GM18873 (cell line): ENCODE data around the gene CCNB2.

Experiments used
- ATAC-seq: cut with Tn5 transposase; IDR thresholded peaks from one replicate; pipeline ENCODE4 v1.9.1; 2021; ENCODE audit warnings: mild to moderate bottlenecking, moderate library complexity, moderate number of reproducible peaks; ENCODE audit not compliant: unreplicated experiment, low FRiP score

Gene CCNB2

DNA sequence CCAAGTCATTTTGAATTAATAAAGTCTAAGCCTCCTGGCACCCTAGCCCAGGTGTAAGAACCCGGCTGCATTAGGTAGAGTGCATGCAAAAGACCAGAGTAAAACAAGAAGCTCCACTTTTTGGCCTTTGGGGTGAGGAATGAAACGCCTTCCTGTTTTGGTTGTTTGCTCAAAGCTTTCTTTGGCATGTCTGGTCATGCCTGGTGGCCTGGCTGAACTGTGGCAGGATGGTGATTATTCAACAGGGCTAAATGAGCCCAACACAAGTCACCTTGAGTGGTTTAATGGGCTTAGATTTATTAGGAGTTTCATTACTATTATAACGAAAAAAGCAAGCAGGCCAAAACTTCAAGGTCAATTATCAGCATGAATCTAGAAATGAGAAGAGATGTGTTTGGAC, 60.8 kb downstream of the CCNB2 start:
- no peak for ATAC-seq

DNA sequence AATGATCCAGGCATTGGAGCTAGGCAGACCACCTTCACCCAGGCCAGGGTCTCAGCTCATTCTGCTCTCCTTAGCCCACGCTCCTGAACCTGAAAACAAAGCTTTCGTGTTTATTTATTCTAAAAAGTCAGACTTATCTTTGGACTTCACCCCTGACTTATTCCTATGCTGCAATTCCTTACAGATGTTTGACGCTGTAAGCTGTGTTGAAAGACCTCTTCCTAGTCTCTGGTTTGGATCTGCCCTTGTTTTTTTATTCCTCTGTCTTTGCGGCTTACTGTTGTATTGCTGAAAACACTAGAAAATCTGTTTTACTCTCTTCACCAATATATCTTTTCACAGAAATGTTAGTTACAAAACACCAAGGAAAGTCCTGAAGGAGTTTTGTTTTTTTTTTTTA, 61.2 kb downstream of the CCNB2 start:
- ATAC-seq, result no peak

DNA sequence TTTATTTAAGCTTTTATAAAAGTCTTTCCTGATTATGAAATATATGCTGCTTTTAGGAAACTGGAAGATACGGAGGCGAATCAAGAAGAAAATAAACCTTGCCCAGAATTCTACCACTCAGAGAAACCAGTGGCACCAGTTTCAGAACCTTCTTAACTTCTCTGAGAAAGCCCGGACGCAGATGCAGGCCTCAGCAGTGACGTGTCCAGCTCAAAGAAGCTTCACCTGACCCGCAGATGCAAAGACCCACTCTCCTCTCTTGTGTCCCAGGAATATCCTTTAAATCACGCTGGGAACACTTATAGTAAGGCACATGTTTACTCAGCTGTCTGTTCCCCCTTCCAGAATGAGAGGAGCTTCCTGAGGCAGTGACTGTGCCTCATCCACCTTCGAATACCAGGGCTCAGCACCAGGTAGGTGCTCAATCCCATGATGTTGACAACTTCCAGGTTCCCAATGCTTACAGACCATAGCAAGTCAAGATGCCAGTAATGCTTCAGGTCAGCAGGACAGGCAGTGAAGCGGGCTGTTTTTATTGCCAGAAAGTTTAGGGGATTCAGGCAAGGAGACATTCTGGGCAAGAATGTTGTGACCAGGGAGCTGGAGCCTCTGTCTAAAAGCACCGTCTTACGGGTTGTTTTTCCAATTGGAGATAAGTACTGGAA, 61.8 kb downstream of the CCNB2 start:
- no peak for ATAC-seq

- no peak for ATAC-seq
Observed at GRCh38 chr15:59168536-59168935, 63.6 kb downstream of the CCNB2 start.

DNA sequence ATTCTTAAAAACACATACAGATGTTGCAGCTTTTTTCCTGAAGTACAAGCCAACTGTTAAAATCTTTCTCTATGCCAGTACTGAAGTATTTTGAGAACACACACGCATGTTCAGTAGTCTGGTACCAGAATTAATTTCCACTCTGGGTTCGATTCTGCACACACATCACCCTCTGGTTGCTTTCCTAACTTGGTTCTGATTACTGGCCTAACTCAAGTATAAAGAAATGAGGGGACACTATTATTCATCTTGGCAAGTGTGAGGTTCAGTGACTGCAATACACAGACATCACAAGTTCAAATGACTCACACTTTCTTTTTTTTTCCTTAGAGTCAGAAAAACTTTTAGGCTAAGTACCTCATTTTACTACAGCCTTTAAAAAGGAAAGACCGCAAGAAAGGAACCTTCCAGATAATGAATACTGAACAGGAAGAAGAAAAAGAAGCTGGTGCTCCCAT, 64.3 kb downstream of the CCNB2 start:
- no peak for ATAC-seq

GRCh38 chr15:59170295-59171066, 65.5 kb downstream of the CCNB2 start:
- no peak for ATAC-seq

DNA sequence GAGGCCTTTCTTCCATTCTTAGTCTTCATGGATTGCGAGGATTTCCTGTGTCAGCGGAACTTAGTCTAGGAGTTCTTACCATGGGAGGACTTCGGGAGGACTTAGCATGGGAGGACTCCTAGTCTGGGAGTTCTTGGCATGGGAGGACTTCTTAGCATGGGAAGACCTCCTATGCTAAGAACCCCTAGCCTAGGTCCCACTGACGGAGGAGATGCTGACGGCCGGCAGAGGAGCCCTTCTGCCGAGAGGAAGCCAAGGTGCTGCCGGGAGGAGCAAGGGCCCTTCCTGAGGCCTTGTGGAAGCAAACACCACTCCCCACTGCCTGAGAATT, 66.1 kb downstream of the CCNB2 start:
- ATAC-seq, result no peak

DNA sequence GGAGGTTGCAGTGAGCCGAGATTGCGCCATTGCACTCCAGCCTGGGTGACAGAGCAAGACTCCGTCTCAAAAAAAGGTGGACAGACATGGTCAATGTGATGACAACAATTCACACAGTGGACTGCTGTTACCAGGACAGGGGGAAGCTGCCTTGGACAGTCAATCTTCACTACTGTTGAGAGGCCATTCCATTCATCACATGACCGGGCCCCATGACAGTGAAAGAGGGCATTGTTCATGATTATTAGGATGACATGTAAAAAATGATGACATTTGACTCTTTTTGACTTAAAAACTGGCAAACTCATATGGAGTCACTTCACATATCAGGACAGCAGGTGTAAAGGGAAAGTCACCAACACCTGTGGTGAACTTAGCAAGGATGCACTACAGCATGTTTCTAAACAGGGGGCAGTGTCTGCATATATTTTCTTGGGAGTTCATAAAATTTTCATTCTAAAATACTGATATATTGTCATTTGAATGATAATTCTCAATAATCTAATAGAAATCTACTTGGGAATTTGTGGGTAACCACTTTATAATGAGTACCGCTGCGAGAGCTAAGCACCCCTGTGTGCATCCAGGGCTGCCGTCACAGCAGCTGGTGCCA, 67.4 kb downstream of the CCNB2 start:
- ATAC-seq, result no peak

- no peak for ATAC-seq
Observed at GRCh38 chr15:59173194-59173593, 68.2 kb downstream of the CCNB2 start.

DNA sequence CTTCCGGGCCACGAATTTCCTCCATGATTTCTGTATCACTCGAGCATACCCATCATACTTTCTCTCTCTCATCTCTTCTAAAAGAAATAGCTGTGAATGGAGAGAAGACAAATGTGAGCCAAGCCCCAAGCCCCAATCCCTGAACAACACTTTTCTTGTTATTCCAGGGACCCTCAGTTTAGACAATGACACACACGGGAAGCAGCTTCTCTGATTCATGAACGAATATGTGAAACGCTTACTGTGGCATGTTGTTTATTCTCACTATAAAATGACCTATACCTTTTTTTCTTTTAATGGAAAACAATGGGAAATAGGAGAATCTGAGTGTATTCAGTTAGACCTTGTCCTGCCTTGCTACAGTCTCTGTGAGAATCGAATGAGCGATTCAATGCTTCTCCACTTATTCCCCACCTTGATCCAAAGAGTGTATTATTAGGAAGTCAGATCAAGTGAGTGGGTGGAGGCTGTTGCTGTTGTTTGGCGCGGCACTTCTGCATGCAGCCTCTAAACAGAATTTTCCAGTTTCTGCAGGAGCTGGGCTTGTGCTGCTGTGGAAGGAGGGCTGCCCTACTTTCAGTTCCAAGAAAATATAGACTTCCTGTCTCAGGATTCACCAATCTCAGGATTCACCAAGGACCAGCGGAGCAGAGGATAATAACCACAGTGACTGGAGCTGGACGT, 69.3 kb downstream of the CCNB2 start:
- ATAC-seq, result no peak
